Muscle layer of duodenum (tissue), 2 donors: ENCODE measurements around the gene TRIM34.
A peak's percentile ranks its signal among the peaks of the same experiment; 100 is the strongest.
"Not testable (repeated sequence)": the region's sequence is repeated elsewhere in the genome, so short reads cannot be mapped to it uniquely, and the experiment has no call there.

ENCODE experiments used
- H3K27ac ChIP-seq: one replicate; pipeline ENCODE4 v1.7.0; 2013; ENCODE audit warnings: mild to moderate bottlenecking, low read length
- H3K27me3 ChIP-seq: one replicate; pipeline ENCODE4 v1.7.0; 2013; ENCODE audit warnings: low read depth, mild to moderate bottlenecking, control low read depth, low read length
- H3K36me3 ChIP-seq, 2 donors: one replicate each; pipeline ENCODE4 v1.7.0; 2013; ENCODE audit warnings: low read length in 2 of 2, control low read depth in 1 of 2, mild to moderate bottlenecking in 1 of 2; ENCODE audit not compliant: insufficient read depth in 2 of 2, control insufficient read depth in 1 of 2
- H3K4me1 ChIP-seq, 2 donors: one replicate each; pipeline ENCODE4 v1.7.0; 2013; ENCODE audit warnings: low read length in 2 of 2, mild to moderate bottlenecking in 2 of 2, control low read depth in 1 of 2, moderate library complexity in 1 of 2; ENCODE audit not compliant: insufficient read depth in 2 of 2, control insufficient read depth in 1 of 2
- H3K4me3 ChIP-seq, 2 donors: one replicate each; pipeline ENCODE4 v1.7.0; 2013; ENCODE audit warnings: low read length in 2 of 2, low read depth in 1 of 2, mild to moderate bottlenecking in 1 of 2
- H3K9me3 ChIP-seq, 2 donors: one replicate each; pipeline ENCODE4 v1.7.0; 2013; ENCODE audit warnings: low read length in 2 of 2, control low read depth in 1 of 2, mild to moderate bottlenecking in 1 of 2; ENCODE audit not compliant: control insufficient read depth in 1 of 2
- donor health status: healthy.

The TRIM34 gene

DNA sequence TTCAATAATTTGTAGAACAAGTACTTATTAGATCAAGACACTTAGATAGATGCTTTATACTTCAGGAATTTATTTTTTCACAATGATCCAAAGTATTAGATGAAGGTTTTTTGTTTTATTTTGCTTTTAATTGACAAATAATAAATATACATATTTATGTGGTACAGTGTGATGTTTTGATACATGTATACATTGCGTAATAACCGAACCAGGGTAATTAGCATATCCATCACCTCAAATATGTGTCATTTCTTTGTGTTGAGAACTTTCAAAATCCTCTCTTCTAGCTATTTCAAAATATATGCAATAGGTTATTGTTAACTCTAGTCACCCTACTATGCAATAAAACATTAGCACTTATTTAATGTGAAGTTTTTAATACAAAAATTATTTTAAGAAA is 38.7 kb downstream of the TRIM34 start:
- Histone ChIP-seq H3K4me3 (no peak overlapping the region), H3K27me3 (no peaks in the 10 kb centered on the region), H3K9me3 (no peaks in the 10 kb centered on the region), H3K27ac (no peak overlapping the region), H3K4me1 (no peaks in the 10 kb centered on the region), H3K36me3 (peaks cover 28 to 34% of the 10 kb centered on the region in 2 donors)

- Histone ChIP-seq H3K9me3 (no peaks in the 10 kb centered on the region), H3K4me3 (no peak overlapping the region), H3K27ac (no peak overlapping the region), H3K27me3 (no peaks in the 10 kb centered on the region), H3K4me1 (no peaks in the 10 kb centered on the region), H3K36me3 (peaks cover 40 to 46% of the 10 kb centered on the region in 2 donors)
Observed at GRCh38 chr11:5665051-5665570, 40.3 kb downstream of the TRIM34 start.

DNA sequence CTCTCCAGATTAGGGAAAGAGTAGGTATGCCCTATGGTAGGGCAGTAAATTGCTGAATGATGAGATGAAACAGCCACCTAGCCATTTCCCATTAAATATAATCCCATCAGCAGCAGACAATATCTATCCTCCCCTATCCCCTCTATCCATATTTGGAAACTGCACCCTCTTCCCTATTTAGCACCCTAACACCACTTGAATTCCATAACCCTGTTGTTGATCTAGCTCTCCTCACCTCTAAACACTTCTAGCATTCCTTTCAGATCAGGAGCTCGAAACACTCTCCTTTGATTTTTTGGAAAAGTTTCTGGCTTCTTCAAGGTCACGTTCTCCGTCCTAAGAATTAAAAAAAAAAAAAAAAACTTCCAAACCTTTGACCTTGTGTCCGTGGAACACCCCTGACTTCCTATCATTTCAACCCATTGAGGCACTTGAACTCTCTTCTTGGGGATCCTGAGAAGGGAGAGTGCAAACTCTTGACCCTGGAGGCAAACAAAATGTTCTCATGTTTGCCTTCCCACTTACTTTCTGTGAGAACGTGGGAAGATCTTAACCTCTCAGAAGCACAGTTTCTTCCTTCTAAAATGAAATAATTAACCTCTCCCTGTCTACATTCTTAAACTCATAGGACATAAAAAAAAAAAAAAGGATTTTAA is 41.1 kb downstream of the TRIM34 start:
- Histone ChIP-seq H3K4me1 (no peaks in the 10 kb centered on the region), H3K27ac (no peak overlapping the region), H3K9me3 (no peaks in the 10 kb centered on the region), H3K4me3 (no peak overlapping the region), H3K36me3 (peaks cover 45 to 46% of the 10 kb centered on the region in 2 donors), H3K27me3 (no peaks in the 10 kb centered on the region)

DNA sequence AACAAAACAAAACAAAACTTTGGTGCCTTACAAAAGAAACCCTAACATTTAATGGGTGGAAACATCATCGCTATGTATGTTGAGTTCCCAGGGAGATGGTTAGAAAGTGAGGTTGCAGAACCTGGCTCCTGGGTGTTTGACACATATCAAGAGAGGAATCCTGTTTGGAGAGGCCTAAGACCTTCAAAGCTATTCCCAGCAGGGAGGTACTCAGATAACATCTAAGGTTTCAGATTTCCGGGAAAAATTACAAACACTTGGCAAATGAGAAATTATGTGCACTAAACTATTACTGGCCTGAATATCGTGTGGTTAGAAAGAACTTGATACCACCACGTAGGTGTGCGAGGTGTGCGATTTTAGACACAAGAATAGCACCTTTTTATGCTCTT is 41.6 kb downstream of the TRIM34 start:
- Histone ChIP-seq H3K4me1 (no peaks in the 10 kb centered on the region), H3K36me3 (peaks cover 46 to 47% of the 10 kb centered on the region in 2 donors), H3K27me3 (no peaks in the 10 kb centered on the region), H3K4me3 (no peak overlapping the region), H3K27ac (no peak overlapping the region), H3K9me3 (no peaks in the 10 kb centered on the region)

GRCh38 chr11:5671831-5672230 is 47.0 kb downstream of the TRIM34 start:
- peaks cover 12 to 24% of the 10 kb centered on the region in 2 donors for H3K36me3 ChIP-seq
- H3K9me3 ChIP-seq: no peaks in the 10 kb centered on the region
- H3K4me1 ChIP-seq: no peaks in the 10 kb centered on the region
- no peak overlapping the region for H3K4me3 ChIP-seq
- no peak overlapping the region for H3K27ac ChIP-seq
- no peaks in the 10 kb centered on the region for H3K27me3 ChIP-seq

DNA sequence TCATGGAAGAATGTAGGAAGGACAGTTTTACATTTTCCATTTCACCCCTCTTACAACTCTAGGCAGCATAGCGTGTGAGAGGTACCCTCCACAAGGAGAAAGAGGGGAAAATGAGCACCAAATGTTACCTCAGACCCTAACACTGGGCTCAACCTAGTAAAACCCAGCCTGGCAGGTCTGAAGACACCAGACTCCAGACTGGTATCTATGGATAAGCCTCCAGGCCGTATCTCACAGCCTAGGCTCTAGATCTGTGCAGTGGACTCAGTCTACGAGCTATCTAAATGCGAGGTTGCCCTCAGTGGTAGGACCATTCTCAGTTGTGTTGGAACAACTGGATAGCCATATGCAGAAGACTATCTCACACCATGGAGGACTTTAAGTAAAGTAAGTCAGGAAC is 49.6 kb downstream of the TRIM34 start:
- H3K9me3 ChIP-seq: no peaks in the 10 kb centered on the region
- H3K4me1 ChIP-seq: no peaks in the 10 kb centered on the region
- H3K4me3 ChIP-seq: no peak overlapping the region
- no peaks in the 10 kb centered on the region for H3K27me3 ChIP-seq
- H3K36me3 ChIP-seq: peaks cover 18 to 29% of the 10 kb centered on the region in 2 donors
- H3K27ac ChIP-seq: no peak overlapping the region

GRCh38 chr11:5679811-5680210 is 55.0 kb downstream of the TRIM34 start:
- Histone ChIP-seq H3K9me3 (no peaks in the 10 kb centered on the region), H3K36me3 (peaks cover 19 to 32% of the 10 kb centered on the region in 2 donors), H3K27me3 (no peaks in the 10 kb centered on the region), H3K27ac (no peak overlapping the region), H3K4me3 (no peak overlapping the region), H3K4me1 (peaks cover 0 to 3% of the 10 kb centered on the region in 2 donors)

DNA sequence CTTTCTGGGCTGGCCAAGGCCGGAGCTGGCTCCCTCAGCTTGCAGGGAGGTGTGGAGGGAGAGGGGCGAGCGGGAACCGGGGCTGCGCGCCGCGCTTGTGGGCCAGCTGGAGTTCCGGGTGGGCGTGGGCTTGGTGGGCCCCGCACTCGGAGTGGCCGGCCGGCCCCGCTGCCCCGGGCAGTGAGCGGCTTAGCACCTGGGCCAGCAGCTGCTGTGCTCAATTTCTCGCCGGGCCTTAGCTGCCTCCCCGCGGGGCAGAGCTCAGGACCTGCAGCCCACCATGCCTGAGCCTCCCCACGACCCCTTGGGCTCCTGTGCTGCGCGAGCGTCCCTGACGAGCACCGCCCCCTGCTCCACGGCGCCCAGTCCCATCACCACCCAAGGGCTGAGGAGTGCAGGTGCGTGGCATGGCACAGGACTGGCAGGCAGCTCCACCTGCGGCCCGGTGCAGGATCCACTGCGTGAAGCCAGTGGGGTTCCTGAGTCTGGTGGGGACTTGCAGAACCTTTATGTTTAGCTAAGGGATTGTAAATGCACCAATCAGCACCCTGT is 58.2 kb downstream of the TRIM34 start:
- peaks cover 12 to 28% of the 10 kb centered on the region in 2 donors for H3K36me3 ChIP-seq
- not testable (repeated sequence) for H3K4me3 ChIP-seq, H3K9me3 ChIP-seq, H3K27ac ChIP-seq, H3K27me3 ChIP-seq, H3K4me1 ChIP-seq

DNA sequence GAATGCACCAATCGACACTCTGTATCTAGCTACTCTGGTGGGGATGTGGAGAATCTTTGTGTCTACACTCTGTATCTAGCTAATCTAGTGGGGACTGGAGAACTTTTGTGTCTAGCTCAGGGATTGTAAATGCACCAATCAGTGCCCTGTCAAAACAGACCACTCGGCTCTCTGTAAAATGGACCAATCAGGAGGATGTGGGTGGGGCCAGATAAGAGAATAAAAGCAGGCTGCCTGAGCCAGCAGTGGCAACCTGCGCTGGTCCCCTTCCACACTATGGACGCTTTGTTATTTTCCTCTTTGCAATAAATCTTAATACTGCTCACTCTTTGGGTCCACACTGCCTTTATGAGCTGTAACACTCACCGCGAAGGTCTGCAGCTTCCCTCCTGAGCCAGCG is 58.8 kb downstream of the TRIM34 start:
- H3K27ac ChIP-seq, H3K27me3 ChIP-seq, H3K9me3 ChIP-seq, H3K4me1 ChIP-seq: not testable (repeated sequence)
- Histone ChIP-seq H3K4me3 (peak overlapping the region in 1 of 2 donors; percentile 66), H3K36me3 (peaks cover 6 to 21% of the 10 kb centered on the region in 2 donors)

DNA sequence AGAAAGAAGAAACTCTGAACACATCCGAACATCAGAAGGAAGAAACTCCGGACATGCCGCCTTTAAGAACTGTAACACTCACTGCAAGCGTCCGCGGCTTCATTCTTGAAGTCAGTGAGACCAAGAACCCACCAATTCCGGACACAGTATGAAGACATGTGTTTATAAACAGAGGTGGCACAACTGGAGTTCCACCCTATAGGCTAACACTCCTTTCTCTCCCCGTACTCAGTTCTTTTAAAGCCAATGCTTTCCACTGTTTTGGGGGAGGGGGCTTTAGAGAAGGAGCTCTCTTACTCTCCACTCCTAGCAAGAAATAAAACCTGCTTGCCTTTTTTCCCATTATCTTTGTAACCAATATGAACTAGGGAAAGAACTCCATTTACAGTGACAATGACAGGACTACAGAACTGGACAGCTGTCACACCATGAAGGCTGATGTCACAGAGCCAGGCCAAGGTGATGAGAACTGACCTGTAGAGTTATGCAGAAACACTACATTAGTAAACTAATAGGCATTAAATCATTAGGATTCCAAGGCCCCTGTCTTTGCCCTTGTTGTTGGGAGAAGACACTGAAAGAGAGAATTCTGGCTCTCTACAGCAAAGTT is 59.3 kb downstream of the TRIM34 start:
- H3K4me3 ChIP-seq: peak overlapping the region; percentile 66 to 75
- no peaks in the 10 kb centered on the region for H3K9me3 ChIP-seq
- peaks cover 0 to 12% of the 10 kb centered on the region in 2 donors for H3K4me1 ChIP-seq
- H3K27me3 ChIP-seq: no peaks in the 10 kb centered on the region
- peaks cover 5 to 16% of the 10 kb centered on the region in 2 donors for H3K36me3 ChIP-seq
- peak overlapping the region; percentile 92 for H3K27ac ChIP-seq

DNA sequence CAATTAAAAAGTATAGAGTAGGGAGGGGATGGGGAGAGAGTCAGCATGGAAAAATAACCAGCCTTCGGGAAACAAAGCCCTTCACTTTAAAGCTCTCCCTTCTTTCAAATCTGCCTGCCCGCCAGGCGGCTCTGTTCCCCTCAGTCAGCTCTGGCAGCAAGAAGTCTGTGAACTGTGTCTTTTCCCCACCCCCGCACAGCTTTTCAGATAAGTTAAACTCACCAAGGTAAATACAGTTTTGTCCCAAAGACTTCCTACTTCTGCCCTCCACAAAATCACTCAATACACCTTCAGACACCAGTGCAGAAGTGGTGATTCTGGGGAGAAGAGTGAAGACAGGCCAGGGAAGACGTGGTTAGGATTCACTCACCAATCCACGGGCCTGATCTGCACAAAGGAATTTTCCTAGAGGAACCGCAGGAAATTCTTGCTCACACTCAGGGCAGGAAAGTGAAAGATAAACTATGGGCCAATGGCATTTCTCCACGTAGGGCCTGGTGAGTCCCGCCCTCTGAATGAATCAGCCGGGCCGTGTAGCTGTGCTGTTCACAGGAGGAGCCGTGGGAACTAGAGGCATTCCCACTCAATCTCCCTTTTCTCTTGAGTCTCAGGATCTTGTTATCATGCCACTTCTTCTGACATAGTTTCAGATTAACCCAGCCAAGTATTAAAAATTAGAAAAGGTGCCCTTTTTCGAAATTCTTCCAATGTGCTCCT is 60.0 kb downstream of the TRIM34 start, which contains the start of gene TRIM5:
TSS of gene TRIM5 (minus strand) at position 429 of the 717 bp plus-strand sequence. CDS start 4,897 bp downstream, outside the sequence.
- Histone ChIP-seq H3K27ac (peak within 1 kb of the TSS; percentile 92), H3K36me3 (peaks cover 3 to 10% of the 10 kb centered on the region in 2 donors), H3K27me3 (no peaks in the 10 kb centered on the region), H3K4me1 (peaks cover 0 to 14% of the 10 kb centered on the region in 2 donors), H3K4me3 (peak within 1 kb of the TSS; percentile 66 to 75), H3K9me3 (no peaks in the 10 kb centered on the region)
